Activated T-cell treated with anti-CD3 and anti-CD28 coated beads, Interleukin-2, amount 50 U/mL, for 1 hour (primary cell): ENCODE measurements around the gene SCRN3.
A peak's percentile ranks its signal among the peaks of the same experiment; 100 is the strongest.
"Not testable (repeated sequence)": the region's sequence is repeated elsewhere in the genome, so short reads cannot be mapped to it uniquely, and the experiment has no call there.

ENCODE experiments used
- DNase-seq: peaks from one replicate; pipeline ENCODE4 v3.0.0-alpha.2; 2020

Gene SCRN3

GRCh38 chr2:174395284-174395968, at the start of gene SCRN3:
SCRN3 (plus strand) TSS chr2:174395730; CDS start chr2:174398284, 2,554 bp downstream.
- peak; percentile 70 for DNase-seq

GRCh38 chr2:174350018-174350417, 45.5 kb upstream of the SCRN3 start:
- DNase-seq = no peak

GRCh38 chr2:174350593-174351181, 44.8 kb upstream of the SCRN3 start:
- no peak for DNase-seq

GRCh38 chr2:174353004-174353403, 42.5 kb upstream of the SCRN3 start:
- no peak for DNase-seq

GRCh38 chr2:174356347-174356746, 39.2 kb upstream of the SCRN3 start:
- no peak for DNase-seq

- DNase-seq = not testable (repeated sequence)
Observed at GRCh38 chr2:174359663-174360062, 35.9 kb upstream of the SCRN3 start.

- DNase-seq = no peak
Observed at GRCh38 chr2:174362949-174363348, 32.6 kb upstream of the SCRN3 start.

- DNase-seq = not testable (repeated sequence)
Observed at GRCh38 chr2:174363492-174364225, 31.9 kb upstream of the SCRN3 start.

- DNase-seq = no peak
Observed at GRCh38 chr2:174364628-174365027, 30.9 kb upstream of the SCRN3 start.

- no peak for DNase-seq
Observed at GRCh38 chr2:174365571-174365970, 30.0 kb upstream of the SCRN3 start.

- no peak for DNase-seq
Observed at GRCh38 chr2:174368691-174369090, 26.8 kb upstream of the SCRN3 start.

GRCh38 chr2:174376967-174377366, 18.6 kb upstream of the SCRN3 start:
- no peak for DNase-seq

- DNase-seq = no peak
Observed at GRCh38 chr2:174383796-174384195, 11.7 kb upstream of the SCRN3 start.

- no peak for DNase-seq
Observed at GRCh38 chr2:174385201-174385600, 10.3 kb upstream of the SCRN3 start.

- DNase-seq = not testable (repeated sequence)
Observed at GRCh38 chr2:174388706-174389105, 6.8 kb upstream of the SCRN3 start.

GRCh38 chr2:174389542-174389941, 6.0 kb upstream of the SCRN3 start:
- DNase-seq = no peak

GRCh38 chr2:174390303-174390702, 5.2 kb upstream of the SCRN3 start:
- DNase-seq = not testable (repeated sequence)

GRCh38 chr2:174392706-174393105, 2.8 kb upstream of the SCRN3 start:
- no peak for DNase-seq

- no peak for DNase-seq
Observed at GRCh38 chr2:174395969-174396630, 570 bp downstream of the SCRN3 start.

GRCh38 chr2:174397773-174398172, 2.2 kb downstream of the SCRN3 start:
- DNase-seq = no peak

GRCh38 chr2:174399171-174399570, 3.6 kb downstream of the SCRN3 start:
- no peak for DNase-seq

- DNase-seq = no peak
Observed at GRCh38 chr2:174400853-174401252, 5.3 kb downstream of the SCRN3 start.

- DNase-seq = no peak
Observed at GRCh38 chr2:174403628-174404027, 8.1 kb downstream of the SCRN3 start.
